IMR-90 (cell line): ENCODE results near the gene DOCK4. TPM values are rescaled to one million over a fixed set of nuclear protein-coding genes. Genes with fewer than 3 reads are reported as not detected.

ENCODE experiments used
- ATAC-seq: fragments of 200-7000 bp; cut with Tn5 transposase; 2 replicates; pipeline ENCODE4 v1.9.1; 2020; ENCODE audit warnings: low read depth, mild to moderate bottlenecking, moderate library complexity
- BruUV-seq: library from RNA; stranded (reverse); fragments of 400-500 nt; replicated peaks from 2 replicates; lab custom pipeline; 2021; lab: Mats Ljungman, UMichigan
- CTCF ChIA-PET: fragments of 300-600 bp; formaldehyde crosslinking; extraction: SDS; loops from one replicate; lab custom pipeline; 2021; ENCODE audit warnings: antibody characterized with exemption; lab: Yijun Ruan, JAX
- POLR2A ChIA-PET: fragments of 300-600 bp; sonication (Branson Sonifier 250); formaldehyde crosslinking; loops from one replicate; lab custom pipeline; 2022; ENCODE audit warnings: antibody characterized with exemption; ENCODE audit not compliant: unreplicated experiment; lab: Charles Lee
- DNase-seq: peaks from one replicate; pipeline ENCODE4 v3.0.0; 2013
- H2AFZ ChIP-seq: replicated peaks from 2 replicates; pipeline ENCODE3; 2013; ENCODE audit warnings: low read length, mild to moderate bottlenecking; ENCODE audit not compliant: poor library complexity
- H2AK5ac ChIP-seq: 2 replicates; pipeline ENCODE4 v1.6.1; 2013; ENCODE audit warnings: low read depth, low read length, inconsistent platforms
- H2AK9ac ChIP-seq: replicated peaks from 2 replicates; pipeline ENCODE3; 2013; ENCODE audit warnings: mild to moderate bottlenecking, low read depth, low read length, moderate library complexity; ENCODE audit not compliant: poor library complexity
- H2BK120ac ChIP-seq: 2 replicates; pipeline ENCODE4 v1.6.1; 2013; ENCODE audit warnings: low read depth, low read length, inconsistent platforms
- H2BK15ac ChIP-seq: 3 replicates; pipeline ENCODE4 v1.6.1; 2013; ENCODE audit warnings: low read depth, low read length, inconsistent platforms
- H2BK20ac ChIP-seq: 2 replicates; pipeline ENCODE4 v1.6.1; 2013; ENCODE audit warnings: low read depth, mild to moderate bottlenecking, inconsistent platforms, low read length, moderate library complexity
- H2BK5ac ChIP-seq: 2 replicates; pipeline ENCODE4 v1.6.1; 2013; ENCODE audit warnings: mild to moderate bottlenecking, low read depth, low read length, inconsistent platforms; ENCODE audit not compliant: poor library complexity, severe bottlenecking
- H3K14ac ChIP-seq: replicated peaks from 2 replicates; pipeline ENCODE4 v1.6.1; 2013; ENCODE audit warnings: low read depth, low read length, inconsistent platforms
- H3K18ac ChIP-seq: 2 replicates; pipeline ENCODE4 v1.6.1; 2013; ENCODE audit warnings: low read depth, low read length, control low read depth
- H3K23ac ChIP-seq: 2 replicates; pipeline ENCODE4 v1.6.1; 2013; ENCODE audit warnings: low read depth, low read length, inconsistent platforms
- H3K27ac ChIP-seq: 2 replicates; pipeline ENCODE4 v1.5.1; 2013; ENCODE audit warnings: mild to moderate bottlenecking, control low read depth, low read length; ENCODE audit not compliant: insufficient read depth
- H3K27me3 ChIP-seq: 2 replicates; pipeline ENCODE4 v1.6.1; 2013; ENCODE audit warnings: low read length; ENCODE audit not compliant: control insufficient read depth, insufficient read depth
- H3K36me3 ChIP-seq: 2 replicates; pipeline ENCODE4 v1.6.1; 2013; ENCODE audit warnings: low read length, mixed read lengths; ENCODE audit not compliant: control insufficient read depth, insufficient read depth
- H3K4ac ChIP-seq: 2 replicates; pipeline ENCODE4 v1.6.1; 2013; ENCODE audit warnings: low read depth, low read length, inconsistent platforms
- H3K4me1 ChIP-seq: 2 replicates; pipeline ENCODE4 v1.6.1; 2013; ENCODE audit warnings: low read length, mixed read lengths; ENCODE audit not compliant: control insufficient read depth, insufficient read depth
- H3K4me2 ChIP-seq: 2 replicates; pipeline ENCODE4 v1.6.1; 2013; ENCODE audit warnings: low read depth, mild to moderate bottlenecking, control low read depth, low read length, moderate library complexity
- H3K4me3 ChIP-seq: 2 replicates; pipeline ENCODE4 v1.5.1; 2013; ENCODE audit warnings: low read depth, mild to moderate bottlenecking, control low read depth, low read length, moderate library complexity; ENCODE audit not compliant: insufficient read depth
- H3K56ac ChIP-seq: 2 replicates; pipeline ENCODE4 v1.6.1; 2013; ENCODE audit warnings: low read length, inconsistent platforms; ENCODE audit not compliant: insufficient read depth; ENCODE audit errors: extremely low read depth
- H3K79me1 ChIP-seq, 2 experiments: 2 replicates each; pipeline ENCODE4 v1.6.1; 2013; ENCODE audit warnings: low read length in 2 of 2, inconsistent platforms in 1 of 2, low read depth in 1 of 2
- H3K9ac ChIP-seq: 2 replicates; pipeline ENCODE4 v1.6.1; 2013; ENCODE audit warnings: low read depth, low read length, control low read depth
- H3K9me1 ChIP-seq: 2 replicates; pipeline ENCODE4 v1.6.1; 2013; ENCODE audit warnings: low read length, inconsistent platforms; ENCODE audit not compliant: insufficient read depth
- H3K9me3 ChIP-seq: 2 replicates; pipeline ENCODE4 v1.6.1; 2013; ENCODE audit warnings: low read length; ENCODE audit not compliant: control insufficient read depth, insufficient read depth
- H4K20me1 ChIP-seq: 2 replicates; pipeline ENCODE4 v1.6.1; 2013; ENCODE audit warnings: low read length, inconsistent platforms; ENCODE audit not compliant: insufficient read depth
- H4K5ac ChIP-seq: 2 replicates; pipeline ENCODE4 v1.6.1; 2013; ENCODE audit warnings: mild to moderate bottlenecking, low read depth, low read length, control low read depth
- H4K8ac ChIP-seq, 2 experiments: 2 replicates each; pipeline ENCODE4 v1.6.1; 2013; ENCODE audit warnings: low read depth in 2 of 2, low read length in 2 of 2, control low read depth in 1 of 2, inconsistent platforms in 1 of 2
- H4K91ac ChIP-seq: 2 replicates; pipeline ENCODE4 v1.6.1; 2013; ENCODE audit warnings: low read depth, low read length, inconsistent platforms; ENCODE audit not compliant: insufficient read depth
- CEBPB ChIP-seq: IDR thresholded peaks from 2 replicates; pipeline ENCODE4 v1.6.1; 2012; ENCODE audit warnings: low read depth, low read length, improper control_type of control experiment
- MAFK ChIP-seq: IDR thresholded peaks from 2 replicates; pipeline ENCODE4 v1.6.1; 2012; ENCODE audit warnings: low read depth, low read length, improper control_type of control experiment
- WGBS, 2 experiments: methylation state at CpG; one replicate each; pipeline versions ENCODE4 v1.1.5 to v1.1.7; 2013; ENCODE audit warnings: missing lambda C conversion rate in 2 of 2; ENCODE audit not compliant: insufficient read length in 1 of 2; ENCODE audit errors: extremely low coverage in 2 of 2; 5-methylcytosine and 5-hydroxymethylcytosine counted together
- dilution Hi-C: fragments of 300-500 bp; cut with HindIII; formaldehyde crosslinking; loops from one replicate; pipeline ENCODE4 v1.14.3; 2018; ENCODE audit warnings: low sequenced_read_pairs; ENCODE audit not compliant: unreplicated experiment
- in situ Hi-C: fragments of 300-500 bp; cut with MboI; formaldehyde crosslinking; loops from 3 replicates; pipeline ENCODE4 v1.14.3; 2019; ENCODE audit warnings: low sequenced_read_pairs, inconsistent platforms, mixed read lengths
- intact Hi-C: fragments of 100-400 bp; cut with micrococcal nuclease; formaldehyde crosslinking; loops from 2 replicates; pipeline ENCODE4 v1.10.0; 2022
- polyA plus RNA-seq, 3 experiments: library from polyadenylated mRNA; depleted of rRNA; stranded (reverse); fragments of >200 nt; gene quantifications; 2 replicates each; pipeline ENCODE4 v1.2.3, GENCODE V29; 2012; ENCODE audit warnings: low replicate concordance in 1 of 3
- total RNA-seq: library from RNA; depleted of rRNA; stranded (reverse); fragments of >200 nt; gene quantifications from 2 replicates; pipeline ENCODE4 v1.2.3, GENCODE V29; 2012

The DOCK4 gene
- total and polyA plus RNA-seq, 2 of the 4 experiments (the other 2 are of a cell fraction): 4.4 to 12.2 TPM

DNA sequence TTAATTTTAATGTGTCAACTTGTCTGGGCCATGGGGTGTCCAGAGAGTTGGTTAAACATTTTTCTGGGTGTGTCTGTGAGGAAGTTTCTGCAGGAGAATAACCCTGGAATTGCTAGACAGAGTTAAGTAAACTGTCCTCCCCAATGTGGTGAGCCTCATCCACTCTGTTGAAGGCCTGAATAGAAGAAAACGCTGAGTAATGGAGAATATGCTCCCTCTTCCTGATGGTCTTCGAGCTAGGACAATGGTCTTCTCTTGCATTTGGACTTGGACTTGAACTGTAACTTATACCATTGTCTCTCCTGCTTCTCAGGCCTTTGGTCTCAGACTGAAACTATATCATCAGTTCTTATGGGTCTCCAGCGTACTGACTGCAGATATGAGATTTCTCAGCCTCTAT, 347.9 kb downstream of the DOCK4 start:
- H3K18ac ChIP-seq: no peak overlapping the region
- H2BK20ac ChIP-seq: no peak overlapping the region
- no peak overlapping the region for H2AK9ac ChIP-seq
- no peaks in the 10 kb centered on the region for H3K4me1 ChIP-seq
- no peak overlapping the region for H3K9ac ChIP-seq
- no peaks in the 10 kb centered on the region for H4K20me1 ChIP-seq
- TF ChIP-seq MAFK (peak; percentile 67), CEBPB (no peak)
- no peak overlapping the region for H2BK15ac ChIP-seq
- H3K27me3 ChIP-seq: no peaks in the 10 kb centered on the region
- H3K9me1 ChIP-seq: no peaks in the 10 kb centered on the region; the same call in 1 of the 2 replicates
- H3K23ac ChIP-seq: no peak overlapping the region
- DNase-seq: no peak
- no peak overlapping the region for H2AFZ ChIP-seq
- intact Hi-C loops: no loop called here
- H2AK5ac ChIP-seq: no peak overlapping the region
- no peak overlapping the region for H3K4me2 ChIP-seq
- dilution Hi-C loops: no loop called here
- no peak overlapping the region for H3K4me3 ChIP-seq
- no peak overlapping the region for H3K4ac ChIP-seq
- WGBS, 2 experiments: 100% methylated on average over 1 of the region's 3 CpGs; no CpG with 5 or more reads in 1 of the 2 experiments
- no peak overlapping the region for H4K5ac ChIP-seq
- no peak for ATAC-seq
- ChIA-PET POLR2A (no interaction called here), CTCF (no interaction called here)
- no peak overlapping the region for H2BK5ac ChIP-seq
- no peak overlapping the region for H4K8ac ChIP-seq
- no peaks in the 10 kb centered on the region for H3K9me3 ChIP-seq
- no TSS peak for BruUV-seq
- H3K36me3 ChIP-seq: peaks cover 7% of the 10 kb centered on the region
- no peak overlapping the region for H3K27ac ChIP-seq
- no peak overlapping the region for H3K14ac ChIP-seq
- H2BK120ac ChIP-seq: no peak overlapping the region
- no peak overlapping the region for H4K91ac ChIP-seq
- no peak overlapping the region for H3K56ac ChIP-seq
- no peaks in the 10 kb centered on the region for H3K79me1 ChIP-seq
- in situ Hi-C loops: no loop called here
